Natural killer cell (primary cell): Measurements from ENCODE around the gene ATP11A. TPM values are rescaled to one million over a fixed set of nuclear protein-coding genes. Genes with fewer than 3 reads are reported as not detected.

ENCODE experiments used
- ATAC-seq, 3 donors: fragments of 150-1000 bp in 2 of 3; fragments of 200-7000 bp in 1 of 3; cut with Tn5 transposase; 1 replicate in 1 of 3; 2 replicates in 2 of 3; pipeline ENCODE4 v1.10.0; 2021; ENCODE audit warnings: mild to moderate bottlenecking in 2 of 3, moderate library complexity in 2 of 3
- DNase-seq, 2 donors: peaks; one replicate each; pipeline versions ENCODE4 v3.0.0 to v3.0.0-alpha.2; 2013 to 2021; ENCODE audit warnings: mixed read lengths in 1 of 2
- H3K27ac ChIP-seq: one replicate; pipeline ENCODE4 v1.5.1; 2013; ENCODE audit warnings: mild to moderate bottlenecking, low read length
- H3K27me3 ChIP-seq: one replicate; pipeline ENCODE4 v1.6.1; 2013; ENCODE audit warnings: low read length; ENCODE audit not compliant: control insufficient read depth, insufficient read depth
- H3K36me3 ChIP-seq: one replicate; pipeline ENCODE4 v1.6.1; 2013; ENCODE audit warnings: low read length; ENCODE audit not compliant: control insufficient read depth, insufficient read depth
- H3K4me1 ChIP-seq: one replicate; pipeline ENCODE4 v1.6.1; 2013; ENCODE audit warnings: low read length; ENCODE audit not compliant: control insufficient read depth, insufficient read depth
- H3K4me3 ChIP-seq: one replicate; pipeline ENCODE4 v1.5.1; 2013; ENCODE audit warnings: low read length
- H3K9me3 ChIP-seq: one replicate; pipeline ENCODE4 v1.6.1; 2013; ENCODE audit warnings: low read length; ENCODE audit not compliant: control insufficient read depth, insufficient read depth
- H3K27ac Mint-ChIP-seq, 2 donors: one replicate each; pipeline ENCODE4 v1.8.0; 2022; ENCODE audit warnings: mild to moderate bottlenecking in 2 of 2, mixed read lengths in 2 of 2, moderate library complexity in 1 of 2
- H3K27me3 Mint-ChIP-seq, 2 donors: one replicate each; pipeline ENCODE4 v1.8.0; 2022; ENCODE audit warnings: low read depth in 2 of 2, mixed read lengths in 2 of 2
- H3K36me3 Mint-ChIP-seq: one replicate; pipeline ENCODE4 v1.8.0; 2022; ENCODE audit warnings: mixed read lengths
- H3K4me1 Mint-ChIP-seq, 2 donors: one replicate each; pipeline ENCODE4 v1.8.0; 2022; ENCODE audit warnings: mixed read lengths in 2 of 2
- H3K4me3 Mint-ChIP-seq: one replicate; pipeline ENCODE4 v1.8.0; 2022; ENCODE audit warnings: mild to moderate bottlenecking, moderate library complexity, mixed read lengths
- H3K9me3 Mint-ChIP-seq, 2 donors: one replicate each; pipeline ENCODE4 v1.8.0; 2022; ENCODE audit warnings: mixed read lengths in 2 of 2
- WGBS: methylation state at CpG from one replicate; pipeline ENCODE4 v1.1.7; 2013; ENCODE audit warnings: missing lambda C conversion rate; ENCODE audit not compliant: insufficient coverage; 5-methylcytosine and 5-hydroxymethylcytosine counted together
- intact Hi-C: fragments of 100-400 bp; cut with micrococcal nuclease; formaldehyde crosslinking; loops from one replicate; pipeline ENCODE4 v1.14.2; 2022
- total RNA-seq, 4 donors: library from RNA; stranded (reverse); fragments of 120-200 nt in 1 of 4; gene quantifications; one replicate each; pipeline versions ENCODE4 v1.2.3 to v1.2.4, GENCODE V29; 2013 to 2022
- TF ChIP-seq, protein P1 (sequence below): fragments of 200-600 bp; IDR thresholded peaks from one replicate; pipeline ENCODE4 v1.8.0; 2022; ENCODE audit warnings: antibody characterized with exemption

ATP11A gene
- total RNA-seq, 3 donors from 2014 or later (not counting 1 experiment from before 2014, with no cell fraction given), result 47.1 to 68.6 (median 50.7) TPM

DNA sequence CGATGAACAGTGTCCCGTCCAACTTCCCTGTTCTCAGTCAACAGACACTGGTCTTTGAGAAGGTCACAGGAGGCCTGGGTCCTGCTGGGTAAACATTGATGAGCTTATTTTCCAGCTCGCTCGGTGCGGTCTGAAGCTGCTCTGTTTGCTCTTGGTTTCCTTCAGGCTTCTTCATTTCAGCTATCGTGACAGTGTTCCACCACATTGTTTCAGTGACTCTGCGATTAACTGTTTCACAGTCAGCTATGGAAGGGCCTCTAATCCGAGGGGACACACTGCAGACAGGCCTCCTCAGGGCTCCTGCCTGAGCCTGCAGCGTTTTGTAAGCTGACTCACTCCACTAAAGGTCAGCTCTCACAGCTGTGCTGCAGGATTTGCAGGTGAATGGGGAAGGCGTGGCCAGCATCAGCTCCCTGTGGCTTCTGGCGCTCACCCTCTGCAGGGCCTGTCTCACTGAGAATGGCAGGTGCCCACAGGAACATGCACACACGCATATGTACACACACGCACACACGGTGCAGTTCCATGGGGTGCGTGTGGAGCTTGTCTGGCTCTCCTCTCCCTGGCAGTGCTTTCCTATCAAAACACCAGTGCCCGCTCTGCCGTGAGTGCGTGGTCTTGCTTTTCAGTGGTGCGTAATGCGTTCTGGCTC, 216.3 kb downstream of the ATP11A start:
- Histone ChIP-seq H3K27ac (no peak overlapping the region), H3K4me1 (no peaks in the 10 kb centered on the region), H3K4me3 (no peak overlapping the region), H3K27me3 (no peaks in the 10 kb centered on the region), H3K36me3 (no peaks in the 10 kb centered on the region), H3K9me3 (peaks cover 6% of the 10 kb centered on the region)
- no peak for ATAC-seq
- DNase-seq, result no peak
- no peaks in the 10 kb centered on the region for H3K27me3 Mint-ChIP-seq
- no peaks in the 10 kb centered on the region for H3K9me3 Mint-ChIP-seq
- TF ChIP-seq, protein P1, sequence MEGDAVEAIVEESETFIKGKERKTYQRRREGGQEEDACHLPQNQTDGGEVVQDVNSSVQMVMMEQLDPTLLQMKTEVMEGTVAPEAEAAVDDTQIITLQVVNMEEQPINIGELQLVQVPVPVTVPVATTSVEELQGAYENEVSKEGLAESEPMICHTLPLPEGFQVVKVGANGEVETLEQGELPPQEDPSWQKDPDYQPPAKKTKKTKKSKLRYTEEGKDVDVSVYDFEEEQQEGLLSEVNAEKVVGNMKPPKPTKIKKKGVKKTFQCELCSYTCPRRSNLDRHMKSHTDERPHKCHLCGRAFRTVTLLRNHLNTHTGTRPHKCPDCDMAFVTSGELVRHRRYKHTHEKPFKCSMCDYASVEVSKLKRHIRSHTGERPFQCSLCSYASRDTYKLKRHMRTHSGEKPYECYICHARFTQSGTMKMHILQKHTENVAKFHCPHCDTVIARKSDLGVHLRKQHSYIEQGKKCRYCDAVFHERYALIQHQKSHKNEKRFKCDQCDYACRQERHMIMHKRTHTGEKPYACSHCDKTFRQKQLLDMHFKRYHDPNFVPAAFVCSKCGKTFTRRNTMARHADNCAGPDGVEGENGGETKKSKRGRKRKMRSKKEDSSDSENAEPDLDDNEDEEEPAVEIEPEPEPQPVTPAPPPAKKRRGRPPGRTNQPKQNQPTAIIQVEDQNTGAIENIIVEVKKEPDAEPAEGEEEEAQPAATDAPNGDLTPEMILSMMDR, result no peak
- H3K36me3 Mint-ChIP-seq, result no peaks in the 10 kb centered on the region
- intact Hi-C loops, result no loop called here
- H3K4me1 Mint-ChIP-seq, result no peaks in the 10 kb centered on the region
- H3K27ac Mint-ChIP-seq, result no peak overlapping the region
- no peak overlapping the region for H3K4me3 Mint-ChIP-seq
- WGBS, result 90% methylated on average over 20 of the region's 20 CpGs

GRCh38 chr13:112907286-112907685, 217.4 kb downstream of the ATP11A start:
- Mint-ChIP-seq H3K36me3 (no peaks in the 10 kb centered on the region), H3K27me3 (no peaks in the 10 kb centered on the region), H3K27ac (no peak overlapping the region), H3K4me3 (no peak overlapping the region), H3K4me1 (no peaks in the 10 kb centered on the region), H3K9me3 (no peaks in the 10 kb centered on the region)
- WGBS, result 88% methylated on average over 8 of the region's 8 CpGs
- DNase-seq (no peak), ATAC-seq (no peak)
- H3K4me3 ChIP-seq, result no peak overlapping the region
- peaks cover 6% of the 10 kb centered on the region for H3K9me3 ChIP-seq
- H3K27me3 ChIP-seq, result no peaks in the 10 kb centered on the region
- no peak overlapping the region for H3K27ac ChIP-seq
- TF ChIP-seq, protein P1, result no peak
- H3K4me1 ChIP-seq, result no peaks in the 10 kb centered on the region
- no peaks in the 10 kb centered on the region for H3K36me3 ChIP-seq
- intact Hi-C loops, result no loop called here

GRCh38 chr13:112907871-112908331, 218.1 kb downstream of the ATP11A start:
- no peaks in the 10 kb centered on the region for H3K4me1 Mint-ChIP-seq
- no peaks in the 10 kb centered on the region for H3K9me3 Mint-ChIP-seq
- DNase-seq (no peak), ATAC-seq (no peak)
- no peaks in the 10 kb centered on the region for H3K4me1 ChIP-seq
- no peak overlapping the region for H3K27ac Mint-ChIP-seq
- peaks cover 6% of the 10 kb centered on the region for H3K9me3 ChIP-seq
- no peak overlapping the region for H3K27ac ChIP-seq
- no peak overlapping the region for H3K4me3 ChIP-seq
- H3K27me3 ChIP-seq, result no peaks in the 10 kb centered on the region
- H3K36me3 ChIP-seq, result no peaks in the 10 kb centered on the region
- no peak overlapping the region for H3K4me3 Mint-ChIP-seq
- H3K36me3 Mint-ChIP-seq, result no peaks in the 10 kb centered on the region
- TF ChIP-seq, protein P1, result no peak
- no peaks in the 10 kb centered on the region for H3K27me3 Mint-ChIP-seq
- WGBS, result 82% methylated on average over 5 of the region's 6 CpGs
- intact Hi-C loops, result no loop called here

DNA sequence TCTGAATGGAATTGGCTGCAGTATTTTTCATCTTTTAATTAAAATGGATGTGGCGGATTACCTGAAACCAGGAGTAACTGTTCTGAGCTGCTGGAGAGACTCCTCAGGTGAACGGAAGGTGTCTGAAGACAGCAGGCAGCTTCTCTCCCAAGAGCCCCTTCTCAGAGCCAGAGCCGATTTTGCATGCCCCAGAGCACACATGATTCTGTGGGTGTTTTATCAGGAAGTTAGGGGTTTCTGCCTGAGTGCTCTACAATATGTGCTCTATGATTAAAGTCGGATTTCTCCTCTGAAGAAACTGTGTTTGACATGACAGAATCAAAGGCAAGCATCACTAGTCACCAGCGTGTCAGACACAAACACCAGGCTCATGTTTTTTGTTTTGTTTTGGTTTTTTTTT, 218.5 kb downstream of the ATP11A start:
- no peaks in the 10 kb centered on the region for H3K4me1 Mint-ChIP-seq
- DNase-seq, result no peak
- Histone ChIP-seq H3K4me1 (no peaks in the 10 kb centered on the region), H3K9me3 (peaks cover 6% of the 10 kb centered on the region), H3K27ac (no peak overlapping the region), H3K27me3 (no peaks in the 10 kb centered on the region), H3K4me3 (no peak overlapping the region), H3K36me3 (no peaks in the 10 kb centered on the region)
- intact Hi-C loops, result no loop called here
- WGBS, result 65% methylated on average over 5 of the region's 5 CpGs
- H3K27ac Mint-ChIP-seq, result no peak overlapping the region
- H3K36me3 Mint-ChIP-seq, result no peaks in the 10 kb centered on the region
- TF ChIP-seq, protein P1, result no peak
- no peak overlapping the region for H3K4me3 Mint-ChIP-seq
- ATAC-seq, result no peak
- no peaks in the 10 kb centered on the region for H3K27me3 Mint-ChIP-seq
- H3K9me3 Mint-ChIP-seq, result no peaks in the 10 kb centered on the region
